ENCODE measurements around the gene VPS45.

- TF ChIP-seq, protein P1, sequence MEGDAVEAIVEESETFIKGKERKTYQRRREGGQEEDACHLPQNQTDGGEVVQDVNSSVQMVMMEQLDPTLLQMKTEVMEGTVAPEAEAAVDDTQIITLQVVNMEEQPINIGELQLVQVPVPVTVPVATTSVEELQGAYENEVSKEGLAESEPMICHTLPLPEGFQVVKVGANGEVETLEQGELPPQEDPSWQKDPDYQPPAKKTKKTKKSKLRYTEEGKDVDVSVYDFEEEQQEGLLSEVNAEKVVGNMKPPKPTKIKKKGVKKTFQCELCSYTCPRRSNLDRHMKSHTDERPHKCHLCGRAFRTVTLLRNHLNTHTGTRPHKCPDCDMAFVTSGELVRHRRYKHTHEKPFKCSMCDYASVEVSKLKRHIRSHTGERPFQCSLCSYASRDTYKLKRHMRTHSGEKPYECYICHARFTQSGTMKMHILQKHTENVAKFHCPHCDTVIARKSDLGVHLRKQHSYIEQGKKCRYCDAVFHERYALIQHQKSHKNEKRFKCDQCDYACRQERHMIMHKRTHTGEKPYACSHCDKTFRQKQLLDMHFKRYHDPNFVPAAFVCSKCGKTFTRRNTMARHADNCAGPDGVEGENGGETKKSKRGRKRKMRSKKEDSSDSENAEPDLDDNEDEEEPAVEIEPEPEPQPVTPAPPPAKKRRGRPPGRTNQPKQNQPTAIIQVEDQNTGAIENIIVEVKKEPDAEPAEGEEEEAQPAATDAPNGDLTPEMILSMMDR (IDR thresholded peaks at IDR 0.05) = peak; percentile 36 to 42 (median 38)
- TF ChIP-seq POLR2A (IDR thresholded peaks at IDR 0.05) = no peak
Measured at GRCh38 chr1:150072959-150073358, 5.4 kb downstream of the VPS45 start.

Measured in right lobe of liver (tissue), 4 donors.